IPS-NIHi7 (cell line): ENCODE data around the gene ACAP1.

Experiments
- DNase-seq: peaks from one replicate; pipeline ENCODE4 v3.0.0; 2012; ENCODE audit warnings: mixed read lengths; ENCODE audit errors: extremely low spot score

The ACAP1 gene

DNA sequence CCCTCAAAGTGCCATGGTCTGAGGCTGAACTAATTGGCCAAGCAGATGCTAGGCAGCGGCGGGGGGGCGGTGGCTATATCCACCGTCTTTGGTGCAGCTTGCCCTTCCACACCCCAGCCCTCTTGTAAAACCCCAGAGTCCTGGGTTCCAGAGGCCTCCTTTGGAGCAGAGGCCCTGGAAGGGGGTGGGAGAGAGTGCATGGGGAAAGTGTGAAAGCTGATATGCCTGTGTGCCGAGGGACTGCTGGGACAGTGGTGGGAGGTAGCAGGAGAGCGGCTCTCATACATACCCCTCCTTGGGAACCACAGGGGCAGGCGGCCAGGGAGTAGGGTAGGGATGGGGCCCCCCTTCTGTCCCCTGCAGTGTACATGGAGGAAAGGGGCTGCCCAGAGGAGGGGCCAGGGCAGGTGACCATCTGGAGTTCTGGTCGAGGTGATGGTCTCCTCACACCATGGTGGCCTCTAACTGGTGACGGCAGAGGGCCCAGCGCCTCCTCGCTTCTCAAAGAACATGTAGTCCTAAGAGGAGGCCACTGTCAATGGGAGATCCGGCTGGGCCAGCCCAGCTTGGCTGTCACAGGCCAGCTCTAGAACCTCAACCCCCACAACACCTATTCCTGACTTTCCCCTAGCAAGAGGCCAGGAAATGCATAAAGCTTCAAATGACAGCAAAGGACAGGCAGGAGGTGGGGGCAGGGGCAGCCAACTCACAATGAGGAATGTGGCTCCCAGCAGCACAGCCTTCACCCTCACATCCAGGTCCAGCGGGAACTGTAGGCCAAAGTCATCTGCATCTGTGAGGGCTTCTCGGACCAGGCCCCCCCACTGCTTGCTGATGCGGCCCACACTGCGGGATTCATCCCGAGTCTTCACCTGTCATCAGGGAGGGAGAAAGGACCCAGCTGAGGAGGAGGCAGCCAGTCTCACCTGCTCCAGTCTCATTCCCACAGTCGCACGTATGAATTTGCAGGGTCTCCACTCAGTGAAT, 53.9 kb downstream of the ACAP1 start:
- DNase-seq, result no peak

DNA sequence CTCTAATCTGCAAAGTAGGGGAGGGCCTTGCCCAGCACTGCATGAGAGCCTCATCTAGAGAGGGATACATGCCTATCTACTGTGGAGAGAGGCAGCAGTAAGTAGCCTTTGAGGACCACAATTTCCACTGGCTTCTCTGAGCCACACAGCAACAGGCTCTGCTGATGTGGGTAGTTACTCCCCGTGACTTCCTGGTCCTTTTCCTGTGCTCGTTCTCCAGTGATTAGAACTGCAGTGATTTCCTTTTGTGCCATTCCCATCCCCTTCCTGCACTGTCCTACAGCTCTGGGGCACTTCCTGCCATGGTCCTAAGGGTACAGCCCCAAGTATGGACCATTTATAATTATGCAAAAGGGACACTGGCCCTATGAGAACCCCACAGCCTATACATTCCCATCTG, 55.0 kb downstream of the ACAP1 start:
- no peak for DNase-seq

DNA sequence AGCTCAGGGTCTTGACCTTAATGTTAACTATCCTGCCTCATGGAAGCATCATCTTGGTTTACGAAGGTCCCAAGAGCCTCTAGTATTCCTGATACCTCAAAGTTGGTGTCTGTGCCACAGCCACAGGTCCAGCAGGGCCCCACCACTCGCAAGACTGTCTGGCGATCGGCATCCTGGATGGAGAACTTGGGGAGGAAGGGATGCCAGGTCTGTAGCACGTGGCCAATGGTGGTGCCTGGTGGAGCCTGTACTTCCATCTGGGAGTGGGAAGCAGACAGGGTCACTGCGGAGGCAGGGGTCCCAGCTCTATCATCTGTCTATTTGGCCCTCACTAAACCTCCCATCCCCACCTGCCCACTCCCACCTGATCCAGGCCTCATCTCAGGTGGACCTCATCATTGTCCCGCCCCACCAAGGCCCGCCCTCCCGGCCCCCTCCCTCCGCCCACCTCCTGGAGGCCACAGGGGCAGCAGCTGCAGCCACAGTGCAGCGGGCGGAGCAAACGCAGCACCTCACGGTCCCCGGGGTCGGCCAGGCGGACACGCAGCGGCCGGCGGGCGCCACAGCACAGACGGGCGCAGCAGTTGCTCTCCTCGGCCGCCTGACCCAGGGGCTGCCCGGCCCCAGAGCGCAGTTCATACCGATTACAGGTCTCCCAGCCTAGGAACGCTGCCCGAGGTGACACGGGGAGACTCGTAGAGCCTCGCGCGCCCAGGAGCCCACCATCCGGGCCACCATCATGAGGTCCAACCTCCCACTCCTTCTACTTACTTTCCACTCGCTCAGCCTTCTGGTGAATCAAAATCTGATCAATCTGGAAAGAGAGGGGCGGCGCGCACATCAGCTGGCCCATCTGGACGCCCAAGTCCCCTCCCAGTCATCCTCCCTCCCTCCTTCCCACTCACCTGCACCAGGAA, 56.6 kb downstream of the ACAP1 start:
- no peak for DNase-seq

DNA sequence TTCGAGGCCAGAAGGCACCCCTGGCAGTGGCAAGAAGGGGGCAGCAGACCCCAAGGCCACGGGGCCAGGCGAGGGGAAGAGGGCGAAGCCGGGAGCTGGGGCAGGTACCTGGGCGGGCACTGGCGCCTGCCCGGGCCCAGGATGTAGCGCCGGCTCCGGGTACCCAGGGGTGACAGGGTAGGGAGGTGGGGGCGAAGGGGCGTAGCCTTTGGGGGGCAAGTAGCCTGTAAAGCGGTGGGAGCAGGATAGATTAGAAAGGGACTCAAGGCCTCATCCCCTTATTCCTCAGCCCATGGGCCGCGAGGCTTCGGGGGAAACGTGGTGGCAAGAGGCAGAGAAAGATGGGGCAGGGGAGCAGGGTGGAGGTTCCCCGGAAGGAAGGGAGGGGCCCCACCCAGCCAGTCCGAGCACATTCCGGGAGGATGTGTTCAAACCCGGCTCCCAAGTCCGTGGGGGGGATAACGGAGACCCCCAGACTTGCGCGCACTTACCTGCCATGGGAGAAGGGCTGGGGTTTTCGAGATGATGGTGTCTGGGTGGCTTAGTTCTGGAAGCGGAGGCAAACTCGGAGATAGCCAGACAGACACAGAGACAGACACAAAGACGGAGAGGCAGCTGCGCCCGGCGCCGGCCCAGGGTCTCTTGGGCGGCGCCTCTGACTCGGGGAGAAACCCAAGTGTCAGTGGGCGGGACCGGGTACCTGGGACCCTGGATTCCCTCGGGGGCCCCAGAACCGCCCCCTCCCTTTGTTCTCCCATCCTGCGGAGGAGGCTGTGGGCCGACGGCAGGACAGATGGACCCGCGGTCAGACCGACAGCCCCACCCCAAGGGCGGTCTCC, 57.5 kb downstream of the ACAP1 start:
- peak; percentile 73 for DNase-seq

DNA sequence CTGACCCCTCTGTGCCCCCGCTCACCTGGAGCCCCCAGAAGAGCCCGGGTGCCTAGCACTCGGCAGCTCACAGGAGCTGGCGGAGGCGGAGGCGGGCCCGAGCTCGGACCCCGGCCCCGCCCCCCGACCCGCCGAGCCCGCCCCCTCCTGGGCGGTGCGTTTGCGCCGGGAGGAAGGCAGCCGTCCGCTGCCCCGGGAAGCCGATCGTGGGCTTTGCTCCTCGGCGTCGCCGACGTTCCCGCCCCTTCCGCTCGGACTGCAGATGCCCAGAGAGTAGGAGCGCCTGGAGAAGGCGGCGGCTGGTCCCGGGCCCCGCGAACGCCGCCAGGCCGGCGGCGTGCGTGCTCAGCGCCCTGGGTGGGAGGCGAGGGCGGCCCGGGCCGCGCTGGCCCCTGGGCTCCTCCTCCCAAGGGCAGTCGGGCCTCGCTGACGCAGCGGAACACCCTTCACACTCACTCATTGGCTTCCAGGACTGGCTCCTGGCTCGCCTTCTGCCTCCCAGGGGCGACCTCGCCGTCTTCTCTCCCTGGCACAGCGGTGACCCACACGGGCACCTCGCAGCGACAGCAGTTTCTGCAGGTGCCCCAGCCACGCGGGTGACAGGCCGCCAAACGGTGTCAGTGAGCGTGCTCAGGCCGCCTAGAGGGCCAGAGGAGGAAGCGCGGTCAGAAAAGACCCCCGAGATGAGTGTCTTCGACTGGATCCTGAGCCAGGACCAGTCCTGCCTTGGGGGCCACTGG, 58.3 kb downstream of the ACAP1 start, which contains the start of gene PLSCR3:
PLSCR3 (minus strand) TSS at position 74 of the 740 bp plus-strand sequence. CDS start 415 bp downstream, outside the sequence.
- DNase-seq, result peak; percentile 94

DNA sequence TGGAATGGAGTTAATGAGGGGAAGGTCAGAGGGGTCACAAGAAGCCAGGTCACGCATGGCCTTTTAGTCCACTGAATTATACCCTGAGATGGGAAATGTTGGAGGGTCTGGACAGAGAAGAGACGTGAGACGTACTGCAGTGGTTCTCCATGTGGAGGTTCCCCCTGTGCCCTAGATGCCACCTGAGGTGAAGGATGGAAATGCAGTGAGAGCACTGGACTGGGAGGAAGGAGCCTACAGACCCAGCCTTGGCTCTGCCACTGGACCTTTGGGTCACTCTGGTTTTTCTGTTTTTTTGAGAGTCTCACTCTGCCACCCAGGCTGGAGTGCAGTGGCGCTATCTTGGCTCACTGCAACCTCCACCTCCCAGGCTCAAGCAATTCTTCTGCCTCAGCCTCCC, 59.8 kb downstream of the ACAP1 start:
- no peak for DNase-seq

DNA sequence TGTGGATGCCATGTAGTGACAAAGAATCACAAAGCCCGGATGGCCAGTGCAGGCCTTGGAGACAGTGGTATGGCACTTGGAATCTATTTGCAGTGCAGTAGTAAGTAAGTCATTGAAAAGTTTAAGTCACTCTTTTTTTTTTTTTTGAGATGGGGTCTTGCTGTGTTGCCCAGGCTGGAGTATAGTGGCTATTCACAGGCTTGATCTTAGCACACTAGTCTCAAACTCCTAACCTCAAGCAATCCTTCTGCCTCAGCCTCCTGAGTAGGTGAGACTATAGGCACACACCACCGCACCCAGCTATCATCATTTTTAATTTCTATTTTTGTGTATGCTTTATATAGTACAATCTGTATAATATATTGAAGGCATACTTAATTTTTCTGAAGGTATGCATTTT, 62.3 kb downstream of the ACAP1 start:
- no peak for DNase-seq
